Measurements from ENCODE around the gene BAZ2A.
"Not testable (repeated sequence)": the region's sequence is repeated elsewhere in the genome, so short reads cannot be mapped to it uniquely, and the experiment has no call there.

The BAZ2A gene

GRCh38 chr12:56630180-56630632 lies at the start of gene BAZ2A:
BAZ2A (minus strand) TSS chr12:56630326; CDS start chr12:56617530, 12,796 bp downstream.
- peak; percentile 92 for DNase-seq

- no peak for DNase-seq
Observed at GRCh38 chr12:56678852-56679251, 48.7 kb upstream of the BAZ2A start.

GRCh38 chr12:56677680-56678079 lies 47.6 kb upstream of the BAZ2A start:
- DNase-seq, result peak; percentile 55

GRCh38 chr12:56676851-56677580 lies 46.9 kb upstream of the BAZ2A start:
- no peak for DNase-seq

DNA sequence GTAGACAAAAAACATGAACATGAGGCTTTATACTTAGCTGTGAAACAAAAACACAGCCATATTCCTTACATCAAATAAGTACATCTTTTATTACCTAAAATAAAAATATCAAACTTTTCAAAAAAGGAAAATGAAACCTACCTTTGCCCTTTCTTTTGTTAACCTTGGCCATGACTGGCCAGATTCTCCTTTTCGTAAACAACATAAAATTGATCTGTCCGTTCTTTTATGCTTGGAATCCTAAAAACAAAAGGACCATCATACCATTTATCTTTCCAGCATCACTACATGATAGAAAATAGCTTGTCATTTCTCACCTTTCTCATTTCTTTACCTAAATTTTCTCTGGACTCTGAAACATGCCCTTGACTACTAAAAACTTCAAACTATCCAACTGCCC lies 41.5 kb upstream of the BAZ2A start:
- DNase-seq, result no peak

DNA sequence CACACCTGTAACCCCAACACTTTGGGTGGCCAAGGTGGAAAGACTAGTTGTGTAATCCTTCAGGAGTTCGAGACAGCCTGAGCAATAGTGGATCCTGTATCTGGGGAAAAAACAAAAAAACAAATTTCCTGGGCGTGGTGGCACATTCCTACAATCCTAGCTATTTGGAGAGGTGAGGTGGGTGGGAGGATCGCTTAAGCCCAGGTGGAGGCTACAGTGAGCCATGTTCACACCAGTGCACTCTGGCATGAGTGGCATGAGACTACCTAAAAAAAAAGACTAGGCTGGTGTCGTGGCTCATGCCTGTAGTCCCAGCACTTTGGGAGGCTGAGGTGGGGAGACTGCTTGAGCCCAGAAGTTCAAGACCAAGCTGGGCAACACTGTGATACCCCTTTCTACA lies 40.7 kb upstream of the BAZ2A start:
- DNase-seq, result no peak

DNA sequence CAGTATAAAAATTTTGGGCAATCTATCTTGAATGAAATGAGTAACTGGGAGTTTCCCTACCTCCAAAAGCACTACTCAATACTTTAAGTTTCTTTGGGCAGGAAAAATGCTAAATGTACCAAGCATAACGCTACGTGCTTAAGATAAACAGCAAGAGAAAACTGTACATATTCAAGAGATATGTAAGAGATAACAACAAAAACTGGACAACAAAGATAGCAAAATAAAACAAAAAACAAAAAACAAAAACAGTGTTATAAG lies 38.0 kb upstream of the BAZ2A start:
- DNase-seq, result no peak

DNA sequence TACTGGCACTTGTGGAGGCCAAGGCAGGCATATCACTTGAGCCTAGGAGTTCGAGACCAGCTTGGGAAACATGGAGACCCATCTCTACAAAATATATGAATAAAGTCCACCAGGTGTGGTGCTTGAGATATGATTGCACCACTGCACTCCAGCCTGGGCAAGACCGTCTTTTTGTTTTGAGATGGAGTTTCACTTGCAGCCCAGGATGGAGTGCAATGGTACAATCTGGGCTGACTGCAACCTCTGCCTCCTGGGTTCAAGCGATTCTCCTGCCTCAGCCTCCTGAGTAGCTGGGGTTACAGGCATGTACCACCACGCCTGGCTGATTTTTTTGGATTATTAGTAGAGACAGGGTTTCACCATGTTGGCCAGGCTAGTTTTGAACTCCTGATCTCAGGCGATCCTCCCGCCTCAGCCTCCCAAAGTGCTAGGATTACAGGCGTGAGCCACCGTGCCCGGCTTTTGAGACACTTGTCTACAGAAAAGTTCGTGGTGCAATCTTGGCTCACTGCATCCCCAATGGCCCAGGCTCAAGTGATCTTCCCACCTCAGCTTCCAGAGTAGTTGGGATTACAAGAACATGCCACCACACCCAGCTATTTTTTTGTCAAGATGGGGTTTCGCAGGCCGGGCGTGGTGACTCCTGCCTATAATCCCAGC lies 32.0 kb upstream of the BAZ2A start:
- DNase-seq, result no peak

GRCh38 chr12:56661560-56661959 lies 31.4 kb upstream of the BAZ2A start:
- DNase-seq, result no peak

DNA sequence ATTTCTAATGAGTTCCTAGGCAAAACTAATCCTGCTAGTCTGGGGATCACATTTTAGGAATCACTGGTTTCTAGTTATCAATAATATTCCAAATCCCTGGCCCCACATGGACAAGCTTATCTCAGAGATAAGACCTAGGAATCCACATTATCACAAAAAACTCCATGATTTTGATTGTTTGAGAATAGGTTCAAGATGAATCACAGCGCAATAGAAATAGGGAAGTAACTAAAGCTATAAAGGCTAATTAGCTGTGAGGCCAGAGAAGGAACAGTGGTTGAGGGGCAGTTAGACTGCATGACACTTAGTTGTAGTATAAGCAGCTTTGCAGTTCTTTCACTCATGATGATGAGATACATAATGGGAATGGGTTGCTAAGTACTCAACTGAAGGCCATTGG lies 28.8 kb upstream of the BAZ2A start:
- DNase-seq, result no peak

GRCh38 chr12:56657416-56658379 lies 27.6 kb upstream of the BAZ2A start:
- peak; percentile 48 for DNase-seq

DNA sequence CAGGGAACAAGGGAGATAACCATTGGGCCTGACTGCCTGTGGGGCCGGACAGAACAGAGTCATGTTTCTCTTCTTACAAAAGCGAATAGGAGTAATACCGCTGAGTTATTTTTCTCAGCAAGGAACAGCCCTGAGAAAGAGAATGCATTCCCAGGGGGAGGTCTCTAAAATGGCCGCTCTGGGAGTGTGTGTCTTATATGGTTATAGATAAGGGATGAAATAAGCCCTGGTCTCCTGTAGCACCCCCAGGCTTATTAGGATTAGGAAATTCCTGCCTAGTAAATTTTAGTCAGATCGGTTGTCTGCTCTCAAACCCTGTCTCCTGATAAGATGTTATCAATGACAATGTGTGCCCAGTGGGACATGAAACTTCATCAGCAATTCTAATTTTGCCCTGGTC lies 23.7 kb upstream of the BAZ2A start:
- not testable (repeated sequence) for DNase-seq

DNA sequence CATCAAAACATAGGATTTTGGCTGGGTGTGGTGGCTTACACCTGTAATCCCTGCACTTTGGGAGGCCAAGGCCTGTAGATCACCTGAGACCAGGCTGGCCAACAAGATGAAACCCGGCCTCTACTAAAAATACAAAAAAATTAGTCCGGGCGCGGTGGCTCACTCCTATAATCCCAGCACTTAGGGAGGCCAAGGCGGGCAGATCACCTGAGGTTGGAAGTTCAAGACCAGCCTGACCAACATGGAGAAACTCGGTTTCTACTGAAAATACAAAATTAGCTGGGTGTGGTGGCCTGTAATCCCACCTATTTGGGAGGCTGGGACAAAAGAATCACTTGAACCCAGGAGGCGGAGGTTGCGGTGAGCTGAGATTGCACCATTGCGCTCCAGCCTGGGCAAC lies 17.9 kb upstream of the BAZ2A start:
- DNase-seq, result not testable (repeated sequence)

DNA sequence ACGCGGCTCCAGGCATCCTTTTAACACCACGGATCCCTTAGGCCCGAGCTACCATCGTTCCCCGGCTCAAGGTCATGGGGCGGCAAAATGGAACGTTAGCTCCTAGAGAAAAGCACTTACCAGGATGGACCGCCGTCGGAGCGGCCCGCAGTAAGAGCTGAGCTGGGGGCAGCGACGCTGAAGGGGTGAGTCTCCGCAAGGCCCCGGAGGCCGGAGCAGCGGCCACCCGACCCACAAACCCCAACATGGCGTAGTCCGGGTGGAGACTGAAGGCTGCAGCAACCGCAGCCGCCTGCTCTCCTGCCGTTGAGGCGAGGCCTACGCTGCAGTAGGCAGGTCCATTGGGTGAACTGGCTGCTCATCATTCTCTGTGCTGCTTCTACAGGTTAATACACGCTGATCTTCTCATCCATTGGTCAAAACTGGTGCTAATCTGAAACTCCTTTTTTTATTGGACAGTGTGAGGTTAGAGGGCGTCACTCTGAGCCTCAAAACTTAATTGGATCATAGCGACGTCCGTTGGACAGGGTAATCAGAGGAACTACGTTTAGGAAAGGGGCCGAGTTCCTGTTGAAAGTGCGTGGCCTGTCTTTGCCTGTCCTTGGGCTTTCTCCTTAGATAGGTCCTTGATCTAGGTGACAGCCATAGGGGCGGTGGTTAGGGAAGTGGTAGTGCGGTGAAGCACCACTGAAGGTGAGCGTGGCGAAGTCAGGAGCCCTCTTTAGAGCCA lies 15.8 kb upstream of the BAZ2A start, which contains the start of gene ATP5F1B:
TSS of gene ATP5F1B (minus strand) at position 268 of the 730 bp plus-strand sequence. CDS start at position 247, 21 bp downstream.
- peak; percentile 98 for DNase-seq

GRCh38 chr12:56645201-56645716 lies 15.1 kb upstream of the BAZ2A start:
- DNase-seq, result peak; percentile 23

DNA sequence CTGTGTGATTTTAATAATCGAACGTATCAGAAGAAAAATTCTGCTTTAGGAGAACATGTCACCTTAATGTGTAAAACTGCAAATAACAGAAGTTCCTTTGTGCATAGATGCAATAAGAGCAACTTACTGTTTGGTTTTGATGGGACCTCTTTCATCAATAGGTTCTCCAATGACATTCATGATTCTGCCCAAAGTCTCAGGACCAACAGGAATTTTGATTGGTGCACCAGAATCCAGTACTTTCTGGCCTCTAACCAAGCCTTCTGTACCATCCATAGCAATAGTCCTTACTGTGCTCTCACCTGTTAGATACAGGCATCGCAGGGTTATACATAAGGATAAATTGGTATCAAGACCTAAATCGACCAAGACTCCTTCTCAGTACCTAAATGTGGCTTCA lies 14.5 kb upstream of the BAZ2A start:
- DNase-seq, result no peak

- no peak for DNase-seq
Observed at GRCh38 chr12:56641219-56641618, 11.1 kb upstream of the BAZ2A start.

GRCh38 chr12:56637621-56638020 lies 7.5 kb upstream of the BAZ2A start:
- DNase-seq, result no peak

GRCh38 chr12:56636675-56637540 lies 6.8 kb upstream of the BAZ2A start:
- peak; percentile 92 for DNase-seq

- peak; percentile 92 for DNase-seq
Observed at GRCh38 chr12:56635806-56636674, 5.9 kb upstream of the BAZ2A start.

All from activated CD4-positive, alpha-beta T cell treated with anti-CD3 and anti-CD28 coated beads, Interleukin-2, Interleukin-6, amounts not matched to agents 100 ng/mL and 50 ng/mL, durations not matched to agents 16 hours and 8 hours (primary cell).